CD1c-positive myeloid dendritic cell (primary cell): Measurements from ENCODE around the gene FOS.
A peak's percentile ranks its signal among the peaks of the same experiment; 100 is the strongest.
"Not testable (repeated sequence)": the region's sequence is repeated elsewhere in the genome, so short reads cannot be mapped to it uniquely, and the experiment has no call there.

Source experiments
- DNase-seq: peaks from one replicate; pipeline ENCODE4 v3.0.0-alpha.2; 2016; ENCODE audit errors: extremely low spot score

Gene FOS

GRCh38 chr14:75294649-75295033, 16.0 kb downstream of the FOS start:
- no peak for DNase-seq

- peak; percentile 83 for DNase-seq
Measured at GRCh38 chr14:75295061-75295461, 16.4 kb downstream of the FOS start.

- DNase-seq: peak; percentile 86
Measured at GRCh38 chr14:75295491-75296345, 17.1 kb downstream of the FOS start.

- peak; percentile 94 for DNase-seq
Measured at GRCh38 chr14:75297411-75298040, 18.9 kb downstream of the FOS start.

- peak; percentile 80 for DNase-seq
Measured at GRCh38 chr14:75298187-75298965, 19.7 kb downstream of the FOS start.

- DNase-seq: peak; percentile 98
Measured at GRCh38 chr14:75299059-75299458, 20.4 kb downstream of the FOS start.

GRCh38 chr14:75299576-75299975, 20.9 kb downstream of the FOS start:
- peak; percentile 55 for DNase-seq

- DNase-seq: peak; percentile 94
Measured at GRCh38 chr14:75301666-75302325, 23.2 kb downstream of the FOS start.

- DNase-seq: peak; percentile 92
Measured at GRCh38 chr14:75303381-75303789, 24.8 kb downstream of the FOS start.

GRCh38 chr14:75306410-75306809, 27.8 kb downstream of the FOS start:
- not testable (repeated sequence) for DNase-seq

- DNase-seq: no peak
Measured at GRCh38 chr14:75306927-75307699, 28.5 kb downstream of the FOS start.

GRCh38 chr14:75307700-75308379, 29.2 kb downstream of the FOS start:
- peak; percentile 83 for DNase-seq

GRCh38 chr14:75308991-75309390, 30.4 kb downstream of the FOS start:
- not testable (repeated sequence) for DNase-seq

- DNase-seq: not testable (repeated sequence)
Measured at GRCh38 chr14:75309561-75309960, 30.9 kb downstream of the FOS start.

- no peak for DNase-seq
Measured at GRCh38 chr14:75310295-75311111, 31.9 kb downstream of the FOS start.

- no peak for DNase-seq
Measured at GRCh38 chr14:75311356-75311755, 32.7 kb downstream of the FOS start.

- DNase-seq: no peak
Measured at GRCh38 chr14:75312341-75312740, 33.7 kb downstream of the FOS start.

- no peak for DNase-seq
Measured at GRCh38 chr14:75313294-75313693, 34.7 kb downstream of the FOS start.

- no peak for DNase-seq
Measured at GRCh38 chr14:75315144-75315543, 36.5 kb downstream of the FOS start.

GRCh38 chr14:75317148-75317547, 38.5 kb downstream of the FOS start:
- no peak for DNase-seq
